Measurements from ENCODE around the gene KRT222.

DNA sequence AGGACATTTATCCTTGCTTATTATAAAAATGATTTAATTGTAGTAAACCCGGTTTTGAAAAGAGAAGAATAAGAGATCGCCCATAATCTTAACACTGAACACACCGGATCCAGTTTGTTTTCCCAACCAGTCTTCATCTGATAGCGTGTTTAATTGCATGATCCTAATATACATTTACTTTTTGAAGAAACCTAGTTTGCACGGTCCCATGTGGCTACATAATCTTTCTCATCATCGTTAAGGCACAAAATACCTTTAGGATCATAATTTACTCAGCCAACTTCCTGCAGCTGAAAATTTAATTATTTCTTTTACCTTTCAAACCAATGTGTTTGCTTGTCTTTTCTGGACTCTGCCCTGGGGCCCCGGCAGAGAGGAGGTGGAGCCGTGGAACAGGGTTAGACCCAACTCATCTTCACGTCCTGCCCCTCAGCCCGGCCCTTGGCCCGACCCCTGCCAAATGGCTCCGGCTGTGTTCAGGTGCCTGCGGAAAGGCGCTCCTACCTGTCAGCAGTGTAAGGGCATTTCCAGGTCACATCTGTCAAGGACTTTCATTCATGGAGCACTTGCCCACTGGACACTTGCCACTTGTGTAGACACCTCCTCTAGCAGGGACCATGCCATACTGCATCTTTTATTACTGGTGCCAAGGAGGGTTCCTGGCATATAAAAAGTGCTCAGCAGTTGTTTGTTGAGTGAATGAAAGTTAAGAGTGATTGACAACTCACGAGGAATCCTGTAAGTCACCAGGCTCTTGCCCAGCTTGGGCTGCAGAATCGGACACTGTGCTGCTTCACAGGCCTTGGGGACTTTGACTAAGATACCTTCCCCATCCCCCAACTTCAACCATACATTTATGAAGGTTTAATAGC, 46.0 kb downstream of the KRT222 start:
- TF ChIP-seq, protein P1, sequence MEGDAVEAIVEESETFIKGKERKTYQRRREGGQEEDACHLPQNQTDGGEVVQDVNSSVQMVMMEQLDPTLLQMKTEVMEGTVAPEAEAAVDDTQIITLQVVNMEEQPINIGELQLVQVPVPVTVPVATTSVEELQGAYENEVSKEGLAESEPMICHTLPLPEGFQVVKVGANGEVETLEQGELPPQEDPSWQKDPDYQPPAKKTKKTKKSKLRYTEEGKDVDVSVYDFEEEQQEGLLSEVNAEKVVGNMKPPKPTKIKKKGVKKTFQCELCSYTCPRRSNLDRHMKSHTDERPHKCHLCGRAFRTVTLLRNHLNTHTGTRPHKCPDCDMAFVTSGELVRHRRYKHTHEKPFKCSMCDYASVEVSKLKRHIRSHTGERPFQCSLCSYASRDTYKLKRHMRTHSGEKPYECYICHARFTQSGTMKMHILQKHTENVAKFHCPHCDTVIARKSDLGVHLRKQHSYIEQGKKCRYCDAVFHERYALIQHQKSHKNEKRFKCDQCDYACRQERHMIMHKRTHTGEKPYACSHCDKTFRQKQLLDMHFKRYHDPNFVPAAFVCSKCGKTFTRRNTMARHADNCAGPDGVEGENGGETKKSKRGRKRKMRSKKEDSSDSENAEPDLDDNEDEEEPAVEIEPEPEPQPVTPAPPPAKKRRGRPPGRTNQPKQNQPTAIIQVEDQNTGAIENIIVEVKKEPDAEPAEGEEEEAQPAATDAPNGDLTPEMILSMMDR (IDR thresholded peaks at IDR 0.05; ENCODE audit: low read length): no peak
- no peak for TF ChIP-seq EZH2 (optimal IDR thresholded peaks at IDR 0.05; ENCODE audit: low read depth, low read length)
- TF ChIP-seq EZH2phosphoT487 (IDR thresholded peaks at IDR 0.05; ENCODE audit: low read length): no peak

Data from MM.1S (cell line).